Sigmoid colon (tissue), 4 donors: ENCODE data around the gene ADCY4.

Experiments used
- CTCF ChIP-seq, 4 experiments: fragments of 450-650 bp in 3 of 4; fragments of 200-600 bp in 1 of 4; IDR thresholded peaks; one replicate each; pipeline ENCODE4 v1.5.1; 2016 to 2019; ENCODE audit warnings: antibody characterized with exemption in 4 of 4, mild to moderate bottlenecking in 3 of 4, moderate library complexity in 2 of 4
- EP300 ChIP-seq, 4 donors: sonication (generic); formaldehyde crosslinking; IDR thresholded peaks; one replicate each; pipeline ENCODE4 v1.6.1; 2017; ENCODE audit warnings: antibody characterized with exemption in 4 of 4
- POLR2AphosphoS5 ChIP-seq, 4 donors: sonication (generic); formaldehyde crosslinking; IDR thresholded peaks; one replicate each; pipeline ENCODE4 v1.6.1; 2017; ENCODE audit warnings: antibody characterized with exemption in 4 of 4

GRCh38 chr14:24271834-24272263, 63.0 kb downstream of the ADCY4 start:
- no peak for TF ChIP-seq POLR2AphosphoS5 (IDR thresholded peaks at IDR 0.05)
- no peak for TF ChIP-seq CTCF (IDR thresholded peaks at IDR 0.05)
- no peak for TF ChIP-seq EP300 (IDR thresholded peaks at IDR 0.05)
